K562 (cell line): ENCODE results near the gene MVK. TPM values are rescaled to one million over a fixed set of nuclear protein-coding genes. Genes with fewer than 3 reads are reported as not detected.

ENCODE experiments used
- E2F4 ChIP-seq: sonication (generic); formaldehyde crosslinking; IDR thresholded peaks from 2 replicates; pipeline ENCODE4 v1.8.0; 2022; ENCODE audit warnings: mild to moderate bottlenecking, low read depth, missing genetic modification reagents
- HSF4 ChIP-seq: fragments of 250-450 bp; sonication (Bioruptor Pico); IDR thresholded peaks from 2 replicates; pipeline ENCODE4 v2.1.2; 2022; ENCODE audit warnings: mild to moderate bottlenecking, moderate library complexity, borderline replicate concordance
- PTRF ChIP-seq: fragments of 450-650 bp; IDR thresholded peaks from 2 replicates; pipeline ENCODE4 v1.6.1; 2016; ENCODE audit warnings: mild to moderate bottlenecking, missing genetic modification characterization, missing compliant biosample characterization
- SNAPC5 ChIP-seq: fragments of 250-450 bp; sonication (Bioruptor Pico); IDR thresholded peaks from 2 replicates; pipeline ENCODE4 v1.8.0; 2021; ENCODE audit warnings: moderate library complexity, mild to moderate bottlenecking, inconsistent platforms
- ZEB2 ChIP-seq: fragments of 450-650 bp; IDR thresholded peaks from 2 replicates; pipeline ENCODE4 v1.6.1; 2016
- ZHX1 ChIP-seq: fragments of 150-350 bp; conservative IDR thresholded peaks from 2 replicates; pipeline ENCODE4 v1.6.1; 2014; ENCODE audit warnings: low read length
- ZNF830 ChIP-seq: fragments of 250-450 bp; sonication (Bioruptor Pico); IDR thresholded peaks from 2 replicates; pipeline ENCODE4 v1.5.0; 2021; ENCODE audit warnings: mild to moderate bottlenecking
- polyA plus RNA-seq, 8 experiments: library from polyadenylated mRNA; depleted of rRNA in 4 of 8; stranded (reverse) in 5 of 8; unstranded in 3 of 8; fragments of >200 nt; fragmentation: Nextera tagmentation in 2 of 8; fragmentation: Illumina TruSeq in 1 of 8; extraction: Ambion mirVana in 2 of 8; extraction: Trizol in 1 of 8; gene quantifications; 2 replicates each; pipeline versions ENCODE4 v1.2.1 to v1.2.3, GENCODE V29; 2011 to 2014; ENCODE audit warnings: inconsistent platforms in 1 of 8, missing spikeins in 1 of 8
- total RNA-seq, 7 experiments: library from RNA; depleted of rRNA in 6 of 7; stranded (reverse); fragments of >200 nt in 6 of 7; fragmentation: Illumina TruSeq in 2 of 7; extraction: Trizol in 2 of 7; gene quantifications; 2 replicates each; pipeline versions ENCODE4 v1.2.1 to v1.2.3, GENCODE V29; 2011 to 2021; ENCODE audit warnings: low replicate concordance in 1 of 7
- TF ChIP-seq, protein P1 (sequence below), 2 experiments: IDR thresholded peaks in 1 of 2; conservative IDR thresholded peaks in 1 of 2; 2 replicates each; pipeline ENCODE4 v1.6.1; 2016; ENCODE audit warnings: low read depth in 2 of 2, mild to moderate bottlenecking in 1 of 2, missing compliant biosample characterization in 1 of 2, missing genetic modification characterization in 1 of 2, moderate library complexity in 1 of 2
- TF ChIP-seq, protein P2 (sequence below): conservative IDR thresholded peaks from 2 replicates; pipeline ENCODE4 v1.6.1; 2011; ENCODE audit warnings: low read depth, mild to moderate bottlenecking, low read length; ENCODE audit not compliant: control insufficient read depth

MVK gene
- total and polyA plus RNA-seq, 9 of the 15 experiments (the other 6 are each of a cell fraction or from before 2014, with no cell fraction given) = 0.41 to 33.6 (median 18.8) TPM

GRCh38 chr12:109524466-109525278, 48.9 kb upstream of the MVK start (continued):
- TF ChIP-seq ZHX1 = no peak
- TF ChIP-seq ZEB2 = no peak
- TF ChIP-seq, protein P1, sequence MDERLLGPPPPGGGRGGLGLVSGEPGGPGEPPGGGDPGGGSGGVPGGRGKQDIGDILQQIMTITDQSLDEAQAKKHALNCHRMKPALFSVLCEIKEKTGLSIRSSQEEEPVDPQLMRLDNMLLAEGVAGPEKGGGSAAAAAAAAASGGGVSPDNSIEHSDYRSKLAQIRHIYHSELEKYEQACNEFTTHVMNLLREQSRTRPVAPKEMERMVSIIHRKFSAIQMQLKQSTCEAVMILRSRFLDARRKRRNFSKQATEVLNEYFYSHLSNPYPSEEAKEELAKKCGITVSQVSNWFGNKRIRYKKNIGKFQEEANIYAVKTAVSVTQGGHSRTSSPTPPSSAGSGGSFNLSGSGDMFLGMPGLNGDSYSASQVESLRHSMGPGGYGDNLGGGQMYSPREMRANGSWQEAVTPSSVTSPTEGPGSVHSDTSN (CRISPR knock-in tag; IDR thresholded peaks at IDR 0.05; ENCODE audit: low read depth) = no peak
- TF ChIP-seq, protein P1 (tag; conservative IDR thresholded peaks at IDR 0.05; ENCODE audit: low read depth) = no peak
- no peak for TF ChIP-seq PTRF (tag)
- no peak for TF ChIP-seq HSF4 (CRISPR knock-in tag)
- no peak for TF ChIP-seq E2F4 (CRISPR knock-in tag)
- TF ChIP-seq, protein P2, sequence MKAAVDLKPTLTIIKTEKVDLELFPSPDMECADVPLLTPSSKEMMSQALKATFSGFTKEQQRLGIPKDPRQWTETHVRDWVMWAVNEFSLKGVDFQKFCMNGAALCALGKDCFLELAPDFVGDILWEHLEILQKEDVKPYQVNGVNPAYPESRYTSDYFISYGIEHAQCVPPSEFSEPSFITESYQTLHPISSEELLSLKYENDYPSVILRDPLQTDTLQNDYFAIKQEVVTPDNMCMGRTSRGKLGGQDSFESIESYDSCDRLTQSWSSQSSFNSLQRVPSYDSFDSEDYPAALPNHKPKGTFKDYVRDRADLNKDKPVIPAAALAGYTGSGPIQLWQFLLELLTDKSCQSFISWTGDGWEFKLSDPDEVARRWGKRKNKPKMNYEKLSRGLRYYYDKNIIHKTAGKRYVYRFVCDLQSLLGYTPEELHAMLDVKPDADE = no peak
- TF ChIP-seq SNAPC5 (CRISPR knock-in tag) = no peak
- no peak for TF ChIP-seq ZNF830 (CRISPR knock-in tag)
